Pancreas (tissue), 10 donors: ENCODE data around the gene MBD2. TPM values are rescaled to one million over a fixed set of nuclear protein-coding genes. Genes with fewer than 3 reads are reported as not detected.

Source experiments
- ATAC-seq, 4 donors: fragments of 200-7000 bp; cut with Tn5 transposase; one replicate each; pipeline versions ENCODE4 v1.8.0 to v1.9.1; 2020; ENCODE audit warnings: mild to moderate bottlenecking in 4 of 4, moderate library complexity in 4 of 4
- DNase-seq, 6 donors: peaks; one replicate each; pipeline ENCODE4 v3.0.0-alpha.2; 2020
- FAIRE-seq: peaks from 2 replicates; lab custom pipeline; 2012; peaks lifted over from hg19 to GRCh38; lab: Jason Lieb, UNC
- H3K27ac ChIP-seq, 4 donors: fragments of 200-600 bp; sonication (generic); 1 replicate in 3 of 4; 2 replicates in 1 of 4; pipeline versions ENCODE4 v1.5.0 to v1.8.0; 2020
- H3K27me3 ChIP-seq, 4 donors: fragments of 200-600 bp; one replicate each; pipeline ENCODE4 v1.8.0; 2021
- H3K36me3 ChIP-seq, 3 donors: fragments of 200-600 bp; sonication (generic) in 1 of 3; one replicate each; pipeline versions ENCODE4 v1.5.0 to v1.8.0; 2020 to 2021
- H3K4me1 ChIP-seq, 3 donors: fragments of 200-600 bp; one replicate each; pipeline ENCODE4 v1.8.0; 2021
- H3K4me3 ChIP-seq, 4 donors: fragments of 200-600 bp; sonication (generic) in 2 of 4; one replicate each; pipeline versions ENCODE4 v1.5.0 to v1.8.0; 2020 to 2021
- H3K9me3 ChIP-seq, 4 donors: fragments of 200-600 bp; one replicate each; pipeline ENCODE4 v1.8.0; 2021
- CTCF ChIP-seq, 4 donors: fragments of 200-600 bp; sonication (generic) in 3 of 4; IDR thresholded peaks; one replicate each; pipeline versions ENCODE4 v1.5.0 to v1.8.0; 2021; ENCODE audit warnings: antibody characterized with exemption in 4 of 4
- WGBS, 2 donors: extraction: QIAGEN DNeasy Blood & Tissue Kit; methylation state at CpG; one replicate each; pipeline ENCODE4 v1.1.7; 2013; 5-methylcytosine and 5-hydroxymethylcytosine counted together
- intact Hi-C, 3 donors: fragments of 100-400 bp; cut with DNase I; formaldehyde crosslinking; loops; one replicate each; pipeline versions ENCODE4 v1.11.1 to v1.14.2; 2022
- polyA plus RNA-seq, 2 donors: library from polyadenylated mRNA; stranded (reverse); fragments of 200-250 nt; gene quantifications; one replicate each; pipeline ENCODE4 v1.2.3, GENCODE V29; 2013
- total RNA-seq, 6 donors: library from RNA; stranded (reverse); fragmentation: NEBNext Ultra II Directional in 4 of 6; extraction: Animal tissue kit (Norgen Biotek cat#: 25700) in 4 of 6; gene quantifications; one replicate each; pipeline versions ENCODE4 v1.2.1 to v1.2.4, GENCODE V29; 2021 to 2023
- donor health status: healthy with polysubstance abuse.
- donor health status: DM: no; HTN: no; CAD: no; lungs with moderate emphysema.
- donor health status: DM: no; HTN: no; CAD: no.
- donor health status: control.
- donor health status: control.
- donor health status: Bipolar disorder and iron deficiency.
- donor health status: DM: yes; HTN: yes; CAD: no.
- donor health status: DM: no; HTN: no; CAD: no.
- donor health status: DM: no; HTN: no; CAD: no.
- donor health status: DM: yes; HTN: yes; CAD: no.

The MBD2 gene
- total and polyA plus RNA-seq, 8 donors = 15.7 to 60.5 (median 47.0) TPM

GRCh38 chr18:54183390-54183789 lies 41.1 kb downstream of the MBD2 start:
- Histone ChIP-seq H3K4me3 (no peak overlapping the region), H3K27ac (no peak overlapping the region), H3K27me3 (no peaks in the 10 kb centered on the region), H3K9me3 (no peaks in the 10 kb centered on the region), H3K36me3 (peaks cover 0 to 11% (median 4%) of the 10 kb centered on the region in 3 donors), H3K4me1 (peaks cover 0 to 4% (median 0%) of the 10 kb centered on the region in 3 donors)
- DNase-seq = no peak
- 92% methylated on average over 3 of the region's 3 CpGs for WGBS, 2 donors
- TF ChIP-seq CTCF (IDR thresholded peaks at IDR 0.05) = no peak
- ATAC-seq = no peak
- intact Hi-C loops = no loop called here
- no peak for FAIRE-seq

- DNase-seq (no peak), ATAC-seq (no peak), FAIRE-seq (no peak)
- peaks cover 0 to 4% (median 0%) of the 10 kb centered on the region in 3 donors for H3K4me1 ChIP-seq
- peaks cover 0 to 5% (median 0%) of the 10 kb centered on the region in 3 donors for H3K36me3 ChIP-seq
- no peak for TF ChIP-seq CTCF (IDR thresholded peaks at IDR 0.05)
- H3K4me3 ChIP-seq = no peak overlapping the region
- no peak overlapping the region for H3K27ac ChIP-seq
- no peaks in the 10 kb centered on the region for H3K27me3 ChIP-seq
- H3K9me3 ChIP-seq = no peaks in the 10 kb centered on the region
- intact Hi-C loops = no loop called here
- WGBS, 2 donors = 95% methylated on average over 1 of the region's 1 CpG
These were observed 42.4 kb downstream of the MBD2 start for GRCh38 chr18:54181856-54182602.

- no peak for FAIRE-seq
- WGBS, 2 donors = 84 to 88% methylated on average over 1 of the region's 1 CpG
These were observed 50.4 kb downstream of the MBD2 start for GRCh38 chr18:54173980-54174630.

GRCh38 chr18:54173250-54173649 lies 51.2 kb downstream of the MBD2 start:
- ATAC-seq = no peak
- no peaks in the 10 kb centered on the region for H3K9me3 ChIP-seq
- peaks cover 0 to 5% (median 0%) of the 10 kb centered on the region in 3 donors for H3K36me3 ChIP-seq
- no peak overlapping the region for H3K27ac ChIP-seq
- WGBS, 2 donors = 91 to 94% methylated on average over 2 of the region's 2 CpGs
- TF ChIP-seq CTCF (IDR thresholded peaks at IDR 0.05) = no peak
- no peaks in the 10 kb centered on the region for H3K4me1 ChIP-seq
- no peak overlapping the region for H3K4me3 ChIP-seq
- FAIRE-seq = no peak
- intact Hi-C loops = no loop called here
- H3K27me3 ChIP-seq = no peaks in the 10 kb centered on the region
- no peak for DNase-seq

More at GRCh38 chr18:54173980-54174630, 50.4 kb downstream of the MBD2 start:
- DNase-seq (no peak), ATAC-seq (no peak)
- intact Hi-C loops = no loop called here
- no peak for TF ChIP-seq CTCF (IDR thresholded peaks at IDR 0.05)
- H3K9me3 ChIP-seq = no peaks in the 10 kb centered on the region
- H3K4me1 ChIP-seq = no peaks in the 10 kb centered on the region
- H3K4me3 ChIP-seq = no peak overlapping the region
- no peaks in the 10 kb centered on the region for H3K27me3 ChIP-seq
- H3K36me3 ChIP-seq = peaks cover 0 to 4% (median 0%) of the 10 kb centered on the region in 3 donors
- no peak overlapping the region for H3K27ac ChIP-seq
